ENCODE measurements around the gene DTX1. TPM values are rescaled to one million over a fixed set of nuclear protein-coding genes. Genes with fewer than 3 reads are reported as not detected.

DTX1 gene
- total RNA-seq, 1 experiment from 2014 or later: 3.0 TPM

GRCh38 chr12:113129664-113130456, 73.3 kb downstream of the DTX1 start:
- H3K27me3 Mint-ChIP-seq (ENCODE audit: low read depth): peaks cover 20% of the 10 kb centered on the region
- H3K4me3 Mint-ChIP-seq: no peak overlapping the region; a peak in 1 of 5 replicates
- no peaks in the 10 kb centered on the region for H3K27me3 ChIP-seq (ENCODE audit: insufficient read depth, low read length)

More at GRCh38 chr12:113129664-113130456, 73.3 kb downstream of the DTX1 start:
- peaks cover 0 to 2% of the 10 kb centered on the region in 2 experiments; a peak in 1 of 5 replicates for H3K9me3 Mint-ChIP-seq
- H3K9me3 ChIP-seq (ENCODE audit: control insufficient read depth, low read depth, low read length): no peaks in the 10 kb centered on the region
- DNase-seq: no peak
- H3K79me1 ChIP-seq (ENCODE audit: insufficient read depth, low read depth, low read length, poor library complexity, severe bottlenecking): no peaks in the 10 kb centered on the region
- no peak overlapping the region for H3K4ac ChIP-seq (ENCODE audit: low read depth, low read length)
- no peak overlapping the region for H2BK120ac ChIP-seq (ENCODE audit: low read depth, low read length, poor library complexity, severe bottlenecking)
- H3K79me2 ChIP-seq (ENCODE audit: insufficient read depth, low read length): no peaks in the 10 kb centered on the region
- peaks cover 4 to 6% of the 10 kb centered on the region in 2 experiments; a peak in 3 of 4 replicates for H3K4me1 Mint-ChIP-seq
- no peak overlapping the region for H3K4me2 ChIP-seq (ENCODE audit: insufficient read depth, insufficient read length, low read length)
- TF ChIP-seq, protein P1, sequence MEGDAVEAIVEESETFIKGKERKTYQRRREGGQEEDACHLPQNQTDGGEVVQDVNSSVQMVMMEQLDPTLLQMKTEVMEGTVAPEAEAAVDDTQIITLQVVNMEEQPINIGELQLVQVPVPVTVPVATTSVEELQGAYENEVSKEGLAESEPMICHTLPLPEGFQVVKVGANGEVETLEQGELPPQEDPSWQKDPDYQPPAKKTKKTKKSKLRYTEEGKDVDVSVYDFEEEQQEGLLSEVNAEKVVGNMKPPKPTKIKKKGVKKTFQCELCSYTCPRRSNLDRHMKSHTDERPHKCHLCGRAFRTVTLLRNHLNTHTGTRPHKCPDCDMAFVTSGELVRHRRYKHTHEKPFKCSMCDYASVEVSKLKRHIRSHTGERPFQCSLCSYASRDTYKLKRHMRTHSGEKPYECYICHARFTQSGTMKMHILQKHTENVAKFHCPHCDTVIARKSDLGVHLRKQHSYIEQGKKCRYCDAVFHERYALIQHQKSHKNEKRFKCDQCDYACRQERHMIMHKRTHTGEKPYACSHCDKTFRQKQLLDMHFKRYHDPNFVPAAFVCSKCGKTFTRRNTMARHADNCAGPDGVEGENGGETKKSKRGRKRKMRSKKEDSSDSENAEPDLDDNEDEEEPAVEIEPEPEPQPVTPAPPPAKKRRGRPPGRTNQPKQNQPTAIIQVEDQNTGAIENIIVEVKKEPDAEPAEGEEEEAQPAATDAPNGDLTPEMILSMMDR (conservative IDR thresholded peaks at IDR 0.05): no peak
- no peak overlapping the region for H4K8ac ChIP-seq (replicated peaks; ENCODE audit: insufficient read length, low read depth, low read length)
- H3K4me1 ChIP-seq (ENCODE audit: insufficient read depth, low read length): no peaks in the 10 kb centered on the region
- no peak overlapping the region for H2BK15ac ChIP-seq (ENCODE audit: low read depth, low read length)
- H3K18ac ChIP-seq (ENCODE audit: insufficient read length, low read depth, low read length): no peak overlapping the region
- H2BK20ac ChIP-seq (ENCODE audit: low read depth, low read length, poor library complexity, severe bottlenecking): no peak overlapping the region
- no peaks in the 10 kb centered on the region for H4K20me1 ChIP-seq (ENCODE audit: control insufficient read depth, insufficient read depth, insufficient read length)
- no peak overlapping the region for H3K27ac ChIP-seq (ENCODE audit: insufficient read length, low read depth, low read length)
- no peaks in the 10 kb centered on the region for H3K36me3 Mint-ChIP-seq (ENCODE audit: insufficient read depth in 1 of 3, low read depth in 3 of 3)
- H3T11ph ChIP-seq (ENCODE audit: low read length): no peak overlapping the region
- H4K5ac ChIP-seq (ENCODE audit: insufficient read length, low read depth, low read length): no peak overlapping the region
- H2BK12ac ChIP-seq (ENCODE audit: insufficient read length, low read depth, low read length): no peak overlapping the region
- H2BK5ac ChIP-seq (ENCODE audit: insufficient read length, low read length): no peak overlapping the region
- no peak overlapping the region for H4K91ac ChIP-seq (ENCODE audit: insufficient read length, low read depth, low read length)
- H3K9ac ChIP-seq (ENCODE audit: extremely low read depth, insufficient read length, low read length): no peak overlapping the region
- H3K23ac ChIP-seq (ENCODE audit: insufficient read length, low read depth, low read length): no peak overlapping the region
- H3K23me2 ChIP-seq (ENCODE audit: insufficient read length, low read depth, low read length, poor library complexity, severe bottlenecking): peaks cover under 1% of the 10 kb centered on the region
- no peak overlapping the region for H3K14ac ChIP-seq (ENCODE audit: insufficient read depth, low read length)
- H3K27ac Mint-ChIP-seq: peak overlapping the region in 1 of 3 experiments; percentile 44; a peak in 1 of 7 replicates
- WGBS (ENCODE audit: extremely low coverage, insufficient read length, low lambda C conversion rate): no CpG with 5 or more reads among the region's 17 CpGs
- H2AFZ ChIP-seq (ENCODE audit: low read length): no peak overlapping the region
- H2AK5ac ChIP-seq (ENCODE audit: insufficient read length, low read length): no peak overlapping the region
- no peak overlapping the region for H3K56ac ChIP-seq (ENCODE audit: insufficient read length, low read depth, low read length)

Data from H9 (cell line).